OCI-LY7 (cell line): ENCODE measurements around the gene VOPP1. TPM values are rescaled to one million over a fixed set of nuclear protein-coding genes. Genes with fewer than 3 reads are reported as not detected.
A peak's percentile ranks its signal among the peaks of the same experiment; 100 is the strongest.

ENCODE experiments used
- BruUV-seq: library from RNA; stranded (reverse); fragments of 400-500 nt; replicated peaks from 2 replicates; lab custom pipeline; 2021; lab: Mats Ljungman, UMichigan
- CTCF ChIA-PET: fragments of 300-600 bp; sonication (Branson Sonifier 250); formaldehyde crosslinking; loops from one replicate; lab custom pipeline; 2022; ENCODE audit warnings: antibody characterized with exemption; ENCODE audit not compliant: unreplicated experiment; lab: Charles Lee
- POLR2A ChIA-PET: fragments of 300-600 bp; sonication (Branson Sonifier 250); formaldehyde crosslinking; loops from one replicate; lab custom pipeline; 2022; ENCODE audit warnings: antibody characterized with exemption; lab: Charles Lee
- DNase-seq: peaks from one replicate; pipeline ENCODE4 v3.0.0-alpha.2; 2015; ENCODE audit warnings: low spot score
- H2AFZ ChIP-seq: fragments of 200-600 bp; sonication (generic), shearing (Covaris generic); 2 replicates; pipeline ENCODE4 v1.6.1; 2014; ENCODE audit warnings: mild to moderate bottlenecking, antibody characterized with exemption, low read length, moderate library complexity
- H3K27ac ChIP-seq: fragments of 200-600 bp; sonication (generic); 2 replicates; pipeline ENCODE4 v1.5.1; 2014; ENCODE audit warnings: mixed run types, low read depth, mild to moderate bottlenecking, moderate library complexity, low read length, inconsistent platforms; ENCODE audit not compliant: poor library complexity, severe bottlenecking
- H3K36me3 ChIP-seq: fragments of 200-600 bp; sonication (generic); 2 replicates; pipeline ENCODE4 v1.6.1; 2014; ENCODE audit warnings: mild to moderate bottlenecking, antibody characterized with exemption, low read length, moderate library complexity, mixed read lengths; ENCODE audit not compliant: insufficient read depth
- H3K4me1 ChIP-seq: fragments of 200-600 bp; sonication (generic); 2 replicates; pipeline ENCODE4 v1.5.1; 2014; ENCODE audit warnings: mild to moderate bottlenecking, low read length; ENCODE audit not compliant: insufficient read depth, poor library complexity, severe bottlenecking
- H3K4me2 ChIP-seq: fragments of 200-600 bp; sonication (generic); 2 replicates; pipeline ENCODE4 v1.6.1; 2014; ENCODE audit warnings: mild to moderate bottlenecking, low read length
- H3K4me3 ChIP-seq: fragments of 200-600 bp; sonication (generic); 2 replicates; pipeline ENCODE4 v1.5.1; 2014; ENCODE audit warnings: mild to moderate bottlenecking, low read depth, low read length; ENCODE audit not compliant: poor library complexity, severe bottlenecking
- H3K79me2 ChIP-seq: fragments of 200-600 bp; sonication (generic); 2 replicates; pipeline ENCODE4 v1.6.1; 2016; ENCODE audit warnings: low read depth, mild to moderate bottlenecking, low read length, moderate library complexity, mixed read lengths; ENCODE audit not compliant: insufficient read depth
- H3K9me2 ChIP-seq: fragments of 200-600 bp; sonication (generic); 2 replicates; pipeline ENCODE4 v1.6.1; 2016; ENCODE audit warnings: mild to moderate bottlenecking, low read length, mixed read lengths; ENCODE audit not compliant: insufficient read depth
- H3K9me3 ChIP-seq: fragments of 200-600 bp; sonication (generic); 2 replicates; pipeline ENCODE4 v1.6.1; 2014; ENCODE audit warnings: mild to moderate bottlenecking, mixed run types, low read length, mixed read lengths
- H4K20me1 ChIP-seq: fragments of 200-600 bp; sonication (generic); 2 replicates; pipeline ENCODE4 v1.6.1; 2014; ENCODE audit warnings: mild to moderate bottlenecking, antibody characterized with exemption, low read length, moderate library complexity, mixed read lengths; ENCODE audit not compliant: insufficient read depth
- CTCF ChIP-seq: fragments of 200-600 bp; sonication (generic); conservative IDR thresholded peaks from 2 replicates; pipeline ENCODE4 v1.5.1; 2014; ENCODE audit warnings: mild to moderate bottlenecking, antibody characterized with exemption, low read length, moderate library complexity, mixed read lengths
- EZH2phosphoT487 ChIP-seq: fragments of 200-600 bp; sonication (generic); IDR thresholded peaks from 2 replicates; pipeline ENCODE4 v1.6.1; 2018; ENCODE audit warnings: low read depth, borderline replicate concordance, mild to moderate bottlenecking, mixed run types, antibody characterized with exemption, low read length, moderate library complexity, mixed read lengths
- intact Hi-C: fragments of 100-400 bp; cut with micrococcal nuclease; formaldehyde crosslinking; loops from one replicate; pipeline ENCODE4 v1.10.0; 2022; ENCODE audit not compliant: unreplicated experiment
- total RNA-seq, 2 experiments: library from RNA; depleted of rRNA in 1 of 2; stranded (reverse); fragments of >200 nt in 1 of 2; shearing (Covaris generic) in 1 of 2; gene quantifications; 2 replicates each; pipeline ENCODE4 v1.2.3, GENCODE V29; 2014 to 2022

VOPP1 gene
- total RNA-seq, 2 experiments from 2014 or later: 68.8 to 72.1 TPM

GRCh38 chr7:55534916-55535590 is 37.2 kb downstream of the VOPP1 start:
- CTCF ChIA-PET: interaction anchor here (0.9 to 1.6 kb wide), 6 partner anchors 10 to 58 kb away, joined by 3 to 6 read pairs (median 4); no protein-coding TSS in a partner anchor
- BruUV-seq: no TSS peak

GRCh38 chr7:55534262-55534915 is 37.9 kb downstream of the VOPP1 start:
- Histone ChIP-seq H3K4me2 (peak overlapping the region; percentile 90), H3K27ac (peak overlapping the region; percentile 100), H3K9me2 (no peaks in the 10 kb centered on the region), H2AFZ (no peak overlapping the region), H3K9me3 (no peaks in the 10 kb centered on the region), H4K20me1 (peaks cover 4% of the 10 kb centered on the region; the same call in 1 of the 2 replicates), H3K4me3 (peak overlapping the region; percentile 58), H3K79me2 (peaks cover 74% of the 10 kb centered on the region; the same call in 1 of the 2 replicates), H3K36me3 (peaks cover 19% of the 10 kb centered on the region), H3K4me1 (peaks cover 96% of the 10 kb centered on the region)
- POLR2A ChIA-PET: interaction anchor here (0.6 to 4.3 kb wide), 13 partner anchors 10 to 119 kb away, joined by 3 to 22 read pairs (median 4); no protein-coding TSS in a partner anchor
- DNase-seq: peak; percentile 96
- intact Hi-C loops: loop anchor here (1.0 to 10.0 kb wide), 6 partner anchors 15 to 518 kb away; partner anchors contain the start of genes CCT6A, LANCL2 and PSPH
- CTCF ChIA-PET: interaction anchor here (0.5 to 1.6 kb wide), 8 partner anchors 10 to 578 kb away, joined by 3 to 6 read pairs (median 4); partner anchors contain the start of gene VOPP1
- no peak for TF ChIP-seq EZH2phosphoT487
- TF ChIP-seq CTCF: no peak
- BruUV-seq: no TSS peak

More at GRCh38 chr7:55534916-55535590, 37.2 kb downstream of the VOPP1 start:
- DNase-seq: peak; percentile 56
- Histone ChIP-seq H3K9me2 (no peaks in the 10 kb centered on the region), H3K9me3 (no peaks in the 10 kb centered on the region), H3K27ac (peak overlapping the region; percentile 100), H3K4me1 (peaks cover 95% of the 10 kb centered on the region), H3K4me2 (peak overlapping the region; percentile 90), H3K4me3 (peak overlapping the region; percentile 53), H3K36me3 (peaks cover 14% of the 10 kb centered on the region), H3K79me2 (peaks cover 74% of the 10 kb centered on the region; the same call in 1 of the 2 replicates), H2AFZ (no peak overlapping the region), H4K20me1 (peaks cover 4% of the 10 kb centered on the region; the same call in 1 of the 2 replicates)
- POLR2A ChIA-PET: interaction anchor here (0.6 to 4.3 kb wide), 11 partner anchors 9 to 118 kb away, joined by 3 to 15 read pairs (median 4); no protein-coding TSS in a partner anchor
- intact Hi-C loops: loop anchor here (1.0 to 10.0 kb wide), 6 partner anchors 14 to 517 kb away; partner anchors contain the start of genes CCT6A, LANCL2 and PSPH
- TF ChIP-seq EZH2phosphoT487 (no peak), CTCF (no peak)
